GM10248 (cell line): Measurements from ENCODE around the gene CDC6.
A peak's percentile ranks its signal among the peaks of the same experiment; 100 is the strongest.

Source experiments
- CTCF ChIA-PET: fragments of 300-600 bp; sonication (Branson Sonifier 250); formaldehyde crosslinking; extraction: SDS; loops from one replicate; lab custom pipeline; 2021; ENCODE audit warnings: antibody characterized with exemption; lab: Yijun Ruan, JAX
- POLR2A ChIA-PET: fragments of 350-650 bp; sonication (Branson Sonifier 250); formaldehyde crosslinking; extraction: SDS; loops from one replicate; lab custom pipeline; 2020; ENCODE audit warnings: antibody characterized with exemption; lab: Yijun Ruan, JAX
- DNase-seq: peaks from one replicate; pipeline ENCODE4 v3.0.0; 2012; ENCODE audit errors: extremely low spot score
- TF ChIP-seq, protein P1 (sequence below): IDR thresholded peaks from 2 replicates; pipeline ENCODE4 v1.5.1; 2012; ENCODE audit warnings: mild to moderate bottlenecking, low read depth; ENCODE audit errors: extremely low read depth, missing control alignments, control extremely low read depth

Gene CDC6

GRCh38 chr17:40287494-40288369 lies at the start of gene CDC6:
Gene CDC6 (plus strand): TSS chr17:40287879. CDS start chr17:40289421, 1,542 bp downstream.
- peak; percentile 98 for DNase-seq
- ChIA-PET CTCF (interaction anchor here (0.7 to 7.2 kb wide), 4 partner anchors 15 to 86 kb away, joined by 3 to 55 read pairs (median 10); no protein-coding TSS in a partner anchor), POLR2A (interaction anchor here (1.4 kb wide), 1 partner anchor 46 kb away, joined by 3 read pairs; no protein-coding TSS in a partner anchor)
- TF ChIP-seq, protein P1, sequence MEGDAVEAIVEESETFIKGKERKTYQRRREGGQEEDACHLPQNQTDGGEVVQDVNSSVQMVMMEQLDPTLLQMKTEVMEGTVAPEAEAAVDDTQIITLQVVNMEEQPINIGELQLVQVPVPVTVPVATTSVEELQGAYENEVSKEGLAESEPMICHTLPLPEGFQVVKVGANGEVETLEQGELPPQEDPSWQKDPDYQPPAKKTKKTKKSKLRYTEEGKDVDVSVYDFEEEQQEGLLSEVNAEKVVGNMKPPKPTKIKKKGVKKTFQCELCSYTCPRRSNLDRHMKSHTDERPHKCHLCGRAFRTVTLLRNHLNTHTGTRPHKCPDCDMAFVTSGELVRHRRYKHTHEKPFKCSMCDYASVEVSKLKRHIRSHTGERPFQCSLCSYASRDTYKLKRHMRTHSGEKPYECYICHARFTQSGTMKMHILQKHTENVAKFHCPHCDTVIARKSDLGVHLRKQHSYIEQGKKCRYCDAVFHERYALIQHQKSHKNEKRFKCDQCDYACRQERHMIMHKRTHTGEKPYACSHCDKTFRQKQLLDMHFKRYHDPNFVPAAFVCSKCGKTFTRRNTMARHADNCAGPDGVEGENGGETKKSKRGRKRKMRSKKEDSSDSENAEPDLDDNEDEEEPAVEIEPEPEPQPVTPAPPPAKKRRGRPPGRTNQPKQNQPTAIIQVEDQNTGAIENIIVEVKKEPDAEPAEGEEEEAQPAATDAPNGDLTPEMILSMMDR, result no peak

DNA sequence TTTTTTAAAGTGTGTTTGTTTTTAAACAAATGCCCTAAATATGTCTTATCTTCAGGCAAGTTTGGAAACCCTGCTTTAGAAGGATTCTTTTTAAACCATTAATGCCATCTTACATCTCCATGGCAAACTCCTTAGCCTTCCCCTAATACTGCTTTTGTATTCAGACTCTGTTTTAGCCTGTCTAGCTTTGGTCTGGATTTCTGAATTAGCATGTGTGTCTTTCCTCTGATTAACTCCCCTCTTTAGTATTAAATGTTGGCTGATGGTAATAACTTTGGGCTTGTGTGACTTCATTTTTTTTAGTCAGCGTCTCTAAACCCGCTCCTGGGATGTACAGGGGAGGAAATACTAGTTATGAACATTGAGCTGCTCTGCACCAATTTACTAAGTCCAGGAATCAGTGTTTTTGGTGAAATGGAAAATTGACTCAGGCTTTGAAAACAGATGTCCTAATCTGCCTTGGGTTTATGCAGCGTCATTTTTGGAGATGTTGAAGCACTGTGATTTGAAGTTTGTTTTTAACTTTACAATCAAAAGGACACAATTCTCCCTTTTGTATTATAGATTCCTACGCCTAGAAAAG lies 46.3 kb upstream of the CDC6 start:
- ChIA-PET POLR2A (interaction anchor here (0.6 kb wide), 1 partner anchor 47 kb away, joined by 3 read pairs; no protein-coding TSS in a partner anchor), CTCF (interaction anchor here (1.1 to 2.3 kb wide), 5 partner anchors 7 to 42 kb away, joined by 3 to 6 read pairs (median 4); no protein-coding TSS in a partner anchor)
- TF ChIP-seq, protein P1, result no peak
- DNase-seq, result no peak

GRCh38 chr17:40242774-40243173 lies 44.9 kb upstream of the CDC6 start:
- DNase-seq, result no peak
- ChIA-PET POLR2A (no interaction called here), CTCF (interaction anchor here (1.6 to 2.3 kb wide), 3 partner anchors 9 to 51 kb away, joined by 5 to 6 read pairs (median 6); no protein-coding TSS in a partner anchor)
- TF ChIP-seq, protein P1, result no peak

DNA sequence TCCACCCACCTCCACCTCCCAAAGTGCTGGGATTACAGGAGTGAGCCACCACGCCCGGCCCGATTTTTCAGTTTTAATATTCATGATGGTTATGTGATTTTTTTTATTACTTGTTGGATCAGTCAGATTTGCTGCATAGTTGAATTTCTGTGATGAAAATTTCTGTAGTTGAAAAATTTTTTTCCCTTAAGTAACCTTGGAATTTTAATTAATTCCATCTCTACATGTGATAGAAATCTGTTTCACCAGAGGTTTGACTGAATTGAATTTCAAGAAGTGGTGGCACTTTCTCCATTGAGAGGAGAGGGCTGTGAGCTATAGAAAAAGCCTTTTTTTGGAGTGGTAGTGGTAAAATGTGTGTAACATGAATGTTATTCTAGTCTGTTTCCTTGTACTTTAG lies 43.9 kb upstream of the CDC6 start:
- TF ChIP-seq, protein P1, result no peak
- CTCF ChIA-PET, result no interaction called here
- POLR2A ChIA-PET, result no interaction called here
- no peak for DNase-seq

DNA sequence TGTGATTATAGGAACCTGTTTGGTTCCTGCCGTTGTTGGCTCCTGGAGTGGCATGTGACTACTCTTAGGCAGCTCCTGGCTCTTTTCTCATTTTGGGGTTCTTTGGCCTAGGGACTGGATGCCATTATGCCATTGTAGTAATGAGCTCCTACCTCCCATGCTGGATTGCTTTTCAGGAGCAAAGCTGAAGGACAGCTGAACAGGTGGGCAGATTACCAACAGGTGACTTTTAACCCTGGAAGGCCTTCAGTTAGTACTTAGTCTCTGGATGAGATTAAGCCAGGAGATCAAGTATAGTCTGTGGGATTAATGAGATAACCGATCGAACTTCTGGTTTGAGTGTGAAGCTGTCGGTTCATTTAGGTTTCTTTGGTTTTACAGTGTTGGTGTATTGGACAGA lies 43.4 kb upstream of the CDC6 start:
- ChIA-PET CTCF (interaction anchor here (1.1 to 1.5 kb wide), 2 partner anchors 15 to 46 kb away, joined by 4 to 5 read pairs; no protein-coding TSS in a partner anchor), POLR2A (no interaction called here)
- DNase-seq, result no peak
- TF ChIP-seq, protein P1, result no peak

DNA sequence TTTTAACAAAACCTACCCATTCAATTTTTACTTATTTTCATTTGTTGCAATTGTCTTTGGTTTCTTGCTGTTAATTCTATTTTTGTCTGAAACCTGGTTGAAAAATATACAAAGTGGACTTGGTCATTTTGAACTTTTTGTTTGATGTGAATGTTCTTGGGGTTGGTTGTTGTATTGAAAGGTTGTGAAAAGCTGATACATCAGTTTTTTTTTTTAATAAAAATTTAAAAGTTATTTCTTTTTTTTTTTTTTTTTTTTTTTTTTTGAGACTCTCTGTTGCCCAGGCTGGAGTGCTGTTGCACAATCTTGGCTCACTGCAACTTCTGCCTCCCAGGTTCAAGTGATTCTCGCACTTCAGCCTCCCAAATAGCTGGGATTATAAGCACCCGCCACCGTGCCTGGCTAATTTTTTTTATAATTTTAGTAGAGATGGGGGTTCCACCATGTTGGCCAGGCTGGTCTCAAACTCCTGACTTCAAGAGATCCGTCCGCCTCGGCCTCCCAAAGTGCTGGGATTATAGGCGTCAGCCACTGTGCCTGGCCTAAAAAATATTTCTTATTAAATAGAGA lies 39.7 kb upstream of the CDC6 start:
- no peak for DNase-seq
- CTCF ChIA-PET, result no interaction called here
- TF ChIP-seq, protein P1, result no peak
- POLR2A ChIA-PET, result interaction anchor here (0.6 kb wide), 1 partner anchor 35 kb away, joined by 6 read pairs; no protein-coding TSS in a partner anchor
